ENCODE results near the gene FBXO40. TPM values are rescaled to one million over a fixed set of nuclear protein-coding genes. Genes with fewer than 3 reads are reported as not detected.

Gene FBXO40
- total RNA-seq, 4 donors from 2014 or later: not detected

DNA sequence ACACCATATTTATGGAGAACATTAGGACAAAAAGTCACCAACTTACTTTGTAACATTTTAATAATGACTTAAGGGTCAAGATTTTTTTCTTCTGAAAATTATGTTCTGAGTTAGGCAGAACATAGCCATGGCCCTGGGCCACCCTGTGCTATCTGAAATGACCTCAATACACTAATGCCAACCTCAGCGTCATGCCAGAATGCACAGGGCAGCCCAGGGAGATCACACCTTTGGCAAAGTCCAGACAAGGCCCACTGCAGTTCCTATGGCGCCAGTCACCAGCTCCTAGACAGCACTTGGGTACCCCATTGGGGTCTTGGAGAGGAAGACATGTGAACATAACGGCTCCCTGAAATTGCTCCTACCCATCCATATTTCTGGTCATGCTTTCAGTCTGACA is 34.4 kb downstream of the FBXO40 start:
- no peak for TF ChIP-seq POLR2A (IDR thresholded peaks at IDR 0.05; ENCODE audit: low read depth)
- TF ChIP-seq, protein P1, sequence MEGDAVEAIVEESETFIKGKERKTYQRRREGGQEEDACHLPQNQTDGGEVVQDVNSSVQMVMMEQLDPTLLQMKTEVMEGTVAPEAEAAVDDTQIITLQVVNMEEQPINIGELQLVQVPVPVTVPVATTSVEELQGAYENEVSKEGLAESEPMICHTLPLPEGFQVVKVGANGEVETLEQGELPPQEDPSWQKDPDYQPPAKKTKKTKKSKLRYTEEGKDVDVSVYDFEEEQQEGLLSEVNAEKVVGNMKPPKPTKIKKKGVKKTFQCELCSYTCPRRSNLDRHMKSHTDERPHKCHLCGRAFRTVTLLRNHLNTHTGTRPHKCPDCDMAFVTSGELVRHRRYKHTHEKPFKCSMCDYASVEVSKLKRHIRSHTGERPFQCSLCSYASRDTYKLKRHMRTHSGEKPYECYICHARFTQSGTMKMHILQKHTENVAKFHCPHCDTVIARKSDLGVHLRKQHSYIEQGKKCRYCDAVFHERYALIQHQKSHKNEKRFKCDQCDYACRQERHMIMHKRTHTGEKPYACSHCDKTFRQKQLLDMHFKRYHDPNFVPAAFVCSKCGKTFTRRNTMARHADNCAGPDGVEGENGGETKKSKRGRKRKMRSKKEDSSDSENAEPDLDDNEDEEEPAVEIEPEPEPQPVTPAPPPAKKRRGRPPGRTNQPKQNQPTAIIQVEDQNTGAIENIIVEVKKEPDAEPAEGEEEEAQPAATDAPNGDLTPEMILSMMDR (IDR thresholded peaks at IDR 0.05): no peak
- TF ChIP-seq EP300 (IDR thresholded peaks at IDR 0.05): no peak
- TF ChIP-seq POLR2AphosphoS5 (IDR thresholded peaks at IDR 0.05): no peak
- DNase-seq (ENCODE audit: extremely low spot score): peak; percentile 39
- Histone ChIP-seq H3K27ac (replicated peaks in 1 of 4) (no peak overlapping the region), H3K27me3 (no peaks in the 10 kb centered on the region), H3K4me1 (no peaks in the 10 kb centered on the region), H3K9me3 (no peaks in the 10 kb centered on the region), H3K4me3 (no peak overlapping the region), H3K36me3 (peaks cover 0 to 8% (median 3%) of the 10 kb centered on the region in 4 donors)
- intact Hi-C loops (cut with DNase I): no loop called here
- 96% methylated on average over 2 of the region's 3 CpGs for WGBS

DNA sequence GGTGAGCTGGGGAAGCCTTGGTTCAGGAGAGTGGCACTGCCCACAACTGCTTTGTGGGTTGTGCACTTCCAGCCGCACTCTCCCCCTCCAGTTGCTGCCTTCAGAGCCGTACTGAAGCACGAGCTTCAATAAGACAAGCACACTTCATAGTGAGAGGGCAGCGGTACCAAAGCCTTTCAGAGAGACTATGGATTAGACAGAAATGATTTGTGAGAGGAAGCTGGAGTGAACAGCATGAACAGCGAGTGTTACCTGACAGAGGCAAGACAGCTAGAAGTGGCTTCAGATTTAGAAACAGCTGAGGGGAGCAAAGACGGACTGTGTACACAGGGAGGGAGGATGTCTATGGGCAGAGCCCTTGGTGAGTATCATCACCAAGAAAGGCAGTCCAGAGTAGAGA is 36.4 kb downstream of the FBXO40 start:
- whole genome bisulfite sequencing: 84% methylated on average over 6 of the region's 6 CpGs
- peak; percentile 75 for DNase-seq (ENCODE audit: extremely low spot score)
- H3K4me1 ChIP-seq: no peaks in the 10 kb centered on the region
- H3K27me3 ChIP-seq: no peaks in the 10 kb centered on the region
- no peaks in the 10 kb centered on the region for H3K9me3 ChIP-seq
- H3K36me3 ChIP-seq: peaks cover 0 to 17% (median 9%) of the 10 kb centered on the region in 4 donors
- intact Hi-C loops (cut with DNase I): no loop called here
- H3K27ac ChIP-seq (replicated peaks in 1 of 4): no peak overlapping the region
- no peak for TF ChIP-seq EP300 (IDR thresholded peaks at IDR 0.05)
- no peak for TF ChIP-seq POLR2AphosphoS5 (IDR thresholded peaks at IDR 0.05)
- TF ChIP-seq, protein P1 (IDR thresholded peaks at IDR 0.05): no peak
- no peak for TF ChIP-seq POLR2A (IDR thresholded peaks at IDR 0.05; ENCODE audit: low read depth)
- no peak overlapping the region for H3K4me3 ChIP-seq

GRCh38 chr3:121630355-121630754 is 37.2 kb downstream of the FBXO40 start:
- Histone ChIP-seq H3K27me3 (no peaks in the 10 kb centered on the region), H3K4me1 (no peaks in the 10 kb centered on the region), H3K9me3 (no peaks in the 10 kb centered on the region), H3K27ac (replicated peaks in 1 of 4) (no peak overlapping the region), H3K4me3 (no peak overlapping the region), H3K36me3 (peaks cover 0 to 21% (median 9%) of the 10 kb centered on the region in 4 donors)
- peak; percentile 12 for DNase-seq (ENCODE audit: extremely low spot score)
- TF ChIP-seq POLR2A (IDR thresholded peaks at IDR 0.05; ENCODE audit: low read depth): no peak
- no peak for TF ChIP-seq EP300 (IDR thresholded peaks at IDR 0.05)
- no peak for TF ChIP-seq POLR2AphosphoS5 (IDR thresholded peaks at IDR 0.05)
- TF ChIP-seq, protein P1 (IDR thresholded peaks at IDR 0.05): no peak
- intact Hi-C loops (cut with DNase I): no loop called here
- WGBS: 100% methylated on average over 1 of the region's 1 CpG

- no peak overlapping the region for H3K4me3 ChIP-seq
- no peaks in the 10 kb centered on the region for H3K4me1 ChIP-seq
- TF ChIP-seq EP300 (IDR thresholded peaks at IDR 0.05) (no peak), POLR2A (IDR thresholded peaks at IDR 0.05; ENCODE audit: low read depth) (no peak), POLR2AphosphoS5 (IDR thresholded peaks at IDR 0.05) (no peak)
- TF ChIP-seq, protein P1 (IDR thresholded peaks at IDR 0.05): no peak
- peaks cover 0 to 39% (median 7%) of the 10 kb centered on the region in 4 donors for H3K36me3 ChIP-seq
- WGBS: 88% methylated on average over 1 of the region's 1 CpG
- intact Hi-C loops (cut with DNase I): no loop called here
- no peak overlapping the region for H3K27ac ChIP-seq (replicated peaks in 1 of 4)
- H3K27me3 ChIP-seq: no peaks in the 10 kb centered on the region
- no peak for DNase-seq (ENCODE audit: extremely low spot score)
- no peaks in the 10 kb centered on the region for H3K9me3 ChIP-seq
Measured at GRCh38 chr3:121637922-121638321, 44.7 kb downstream of the FBXO40 start.

GRCh38 chr3:121641127-121641526 is 47.9 kb downstream of the FBXO40 start:
- WGBS: 88% methylated on average over 2 of the region's 2 CpGs
- TF ChIP-seq POLR2AphosphoS5 (IDR thresholded peaks at IDR 0.05): no peak
- TF ChIP-seq POLR2A (IDR thresholded peaks at IDR 0.05; ENCODE audit: low read depth): no peak
- TF ChIP-seq, protein P1 (IDR thresholded peaks at IDR 0.05): no peak
- TF ChIP-seq EP300 (IDR thresholded peaks at IDR 0.05): no peak
- Histone ChIP-seq H3K9me3 (no peaks in the 10 kb centered on the region), H3K4me1 (peaks cover 0 to 6% (median 0%) of the 10 kb centered on the region in 4 donors), H3K36me3 (peaks cover 0 to 19% (median 2%) of the 10 kb centered on the region in 4 donors), H3K4me3 (no peak overlapping the region), H3K27me3 (no peaks in the 10 kb centered on the region), H3K27ac (replicated peaks in 1 of 4) (no peak overlapping the region)
- DNase-seq (ENCODE audit: extremely low spot score): no peak
- intact Hi-C loops (cut with DNase I): no loop called here
